Activated CD4-positive, CD25-positive, alpha-beta regulatory T cell (primary cell): ENCODE data around the gene SLC17A5.
A peak's percentile ranks its signal among the peaks of the same experiment; 100 is the strongest.
"Not testable (repeated sequence)": the region's sequence is repeated elsewhere in the genome, so short reads cannot be mapped to it uniquely, and the experiment has no call there.

ENCODE experiments used
- DNase-seq, 4 experiments: peaks; one replicate each; lab custom pipeline; 2025; lab: John Stamatoyannopoulos, UW

Gene SLC17A5

GRCh38 chr6:73653571-73654424 is at the start of gene SLC17A5:
Gene SLC17A5 (minus strand): TSS chr6:73653992. CDS start chr6:73653886, 106 bp downstream.
- DNase-seq = peak; percentile 71 to 84 (median 74)

GRCh38 chr6:73703466-73703865 is 49.7 kb upstream of the SLC17A5 start:
- no peak for DNase-seq

- no peak for DNase-seq
These were observed 48.7 kb upstream of the SLC17A5 start for GRCh38 chr6:73702444-73702843.

- DNase-seq = no peak
These were observed 46.1 kb upstream of the SLC17A5 start for GRCh38 chr6:73699676-73700459.

- DNase-seq = no peak
These were observed 43.3 kb upstream of the SLC17A5 start for GRCh38 chr6:73696966-73697655.

GRCh38 chr6:73695619-73696421 is 42.0 kb upstream of the SLC17A5 start, which contains the start of gene CD109:
Gene CD109 (plus strand): TSS chr6:73696203. CDS start chr6:73696216, 13 bp downstream.
- DNase-seq = peak in 2 of 4 experiments; percentile 9 to 25

GRCh38 chr6:73694711-73695411 is 41.1 kb upstream of the SLC17A5 start:
- DNase-seq = no peak

GRCh38 chr6:73691512-73691911 is 37.7 kb upstream of the SLC17A5 start:
- no peak for DNase-seq

- DNase-seq = no peak
These were observed 36.3 kb upstream of the SLC17A5 start for GRCh38 chr6:73690056-73690455.

GRCh38 chr6:73688351-73688750 is 34.6 kb upstream of the SLC17A5 start:
- no peak for DNase-seq

GRCh38 chr6:73683574-73683973 is 29.8 kb upstream of the SLC17A5 start:
- not testable (repeated sequence) for DNase-seq

GRCh38 chr6:73680289-73680918 is 26.6 kb upstream of the SLC17A5 start:
- DNase-seq = no peak

- not testable (repeated sequence) for DNase-seq
These were observed 26.1 kb upstream of the SLC17A5 start for GRCh38 chr6:73679846-73680245.

- no peak for DNase-seq
These were observed 25.2 kb upstream of the SLC17A5 start for GRCh38 chr6:73679009-73679408.

GRCh38 chr6:73675466-73676098 is 21.8 kb upstream of the SLC17A5 start:
- DNase-seq = peak; percentile 30 to 63 (median 40)

- no peak for DNase-seq
These were observed 18.3 kb upstream of the SLC17A5 start for GRCh38 chr6:73671911-73672685.

GRCh38 chr6:73669005-73669404 is 15.2 kb upstream of the SLC17A5 start:
- no peak for DNase-seq

- DNase-seq = no peak
These were observed 14.0 kb upstream of the SLC17A5 start for GRCh38 chr6:73667798-73668197.

GRCh38 chr6:73666393-73666792 is 12.6 kb upstream of the SLC17A5 start:
- DNase-seq = no peak
